ENCODE data around the gene PDE6C. TPM values are rescaled to one million over a fixed set of nuclear protein-coding genes. Genes with fewer than 3 reads are reported as not detected.

Gene PDE6C
- total RNA-seq, 1 donor from 2014 or later, result not detected

GRCh38 chr10:93570383-93570782, 42.0 kb upstream of the PDE6C start:
- H3K9me3 Mint-ChIP-seq, result no peaks in the 10 kb centered on the region
- DNase-seq (ENCODE audit: low spot score in 2 of 2, unreplicated experiment in 2 of 2), result no peak

GRCh38 chr10:93572606-93573005, 39.7 kb upstream of the PDE6C start:
- no peaks in the 10 kb centered on the region for H3K9me3 Mint-ChIP-seq
- TF ChIP-seq CTCF (IDR thresholded peaks at IDR 0.05; ENCODE audit: unreplicated experiment), result no peak
- H3K36me3 Mint-ChIP-seq, result no peaks in the 10 kb centered on the region
- peaks cover 96% of the 10 kb centered on the region for H3K27me3 Mint-ChIP-seq (ENCODE audit: low read depth)
- peaks cover 10% of the 10 kb centered on the region for H3K4me1 Mint-ChIP-seq
- H3K4me3 Mint-ChIP-seq, result no peak overlapping the region
- no peak overlapping the region for H3K27ac Mint-ChIP-seq
- DNase-seq (ENCODE audit: low spot score in 2 of 2, unreplicated experiment in 2 of 2), result no peak

More at GRCh38 chr10:93570383-93570782, 42.0 kb upstream of the PDE6C start:
- Mint-ChIP-seq H3K36me3 (no peaks in the 10 kb centered on the region), H3K27me3 (ENCODE audit: low read depth) (peaks cover 98% of the 10 kb centered on the region), H3K4me1 (peaks cover 19% of the 10 kb centered on the region), H3K4me3 (no peak overlapping the region), H3K27ac (no peak overlapping the region)
- TF ChIP-seq CTCF (IDR thresholded peaks at IDR 0.05; ENCODE audit: unreplicated experiment), result no peak

- no peak for DNase-seq (ENCODE audit: low spot score in 2 of 2, unreplicated experiment in 2 of 2)
- Mint-ChIP-seq H3K9me3 (no peaks in the 10 kb centered on the region), H3K4me1 (peaks cover 10% of the 10 kb centered on the region), H3K27me3 (ENCODE audit: low read depth) (peaks cover 93% of the 10 kb centered on the region), H3K4me3 (no peak overlapping the region), H3K36me3 (no peaks in the 10 kb centered on the region), H3K27ac (no peak overlapping the region)
- TF ChIP-seq CTCF (IDR thresholded peaks at IDR 0.05; ENCODE audit: unreplicated experiment), result no peak
Measured at GRCh38 chr10:93573051-93573909, 39.1 kb upstream of the PDE6C start.

- no peak for TF ChIP-seq CTCF (IDR thresholded peaks at IDR 0.05; ENCODE audit: unreplicated experiment)
- Mint-ChIP-seq H3K4me3 (no peak overlapping the region), H3K9me3 (no peaks in the 10 kb centered on the region), H3K4me1 (peaks cover 10% of the 10 kb centered on the region), H3K27me3 (ENCODE audit: low read depth) (peaks cover 93% of the 10 kb centered on the region), H3K36me3 (no peaks in the 10 kb centered on the region), H3K27ac (no peak overlapping the region)
- DNase-seq (ENCODE audit: low spot score in 2 of 2, unreplicated experiment in 2 of 2), result no peak
Measured at GRCh38 chr10:93573924-93574323, 38.4 kb upstream of the PDE6C start.

GRCh38 chr10:93576888-93577287, 35.4 kb upstream of the PDE6C start:
- DNase-seq (ENCODE audit: low spot score in 2 of 2, unreplicated experiment in 2 of 2), result no peak
- Mint-ChIP-seq H3K36me3 (no peaks in the 10 kb centered on the region), H3K4me1 (peaks cover 10% of the 10 kb centered on the region), H3K27me3 (ENCODE audit: low read depth) (peaks cover 86% of the 10 kb centered on the region), H3K9me3 (peaks cover 11% of the 10 kb centered on the region), H3K4me3 (no peak overlapping the region), H3K27ac (no peak overlapping the region)
- no peak for TF ChIP-seq CTCF (IDR thresholded peaks at IDR 0.05; ENCODE audit: unreplicated experiment)
